OCI-LY1 (cell line): ENCODE results near the gene EID2.

ENCODE experiments used
- H2AFZ ChIP-seq: fragments of 200-600 bp; sonication (generic), shearing (Covaris generic); 2 replicates; pipeline ENCODE4 v1.6.0; 2014; ENCODE audit warnings: antibody characterized with exemption, mild to moderate bottlenecking, low read length
- H3F3A ChIP-seq: fragments of 200-600 bp; sonication (generic), shearing (Covaris generic); 2 replicates; pipeline ENCODE4 v1.6.0; 2014; ENCODE audit warnings: mild to moderate bottlenecking, antibody characterized with exemption, low read length, moderate library complexity; ENCODE audit not compliant: insufficient read depth
- H3K27ac ChIP-seq: fragments of 200-600 bp; sonication (generic); 2 replicates; pipeline ENCODE4 v1.5.1; 2014; ENCODE audit warnings: low read length, mixed run types, mild to moderate bottlenecking, low read depth; ENCODE audit not compliant: poor library complexity, severe bottlenecking
- H3K27me3 ChIP-seq: fragments of 200-600 bp; sonication (generic); 2 replicates; pipeline ENCODE4 v1.6.0; 2014; ENCODE audit warnings: antibody characterized with exemption, mild to moderate bottlenecking, low read length, moderate library complexity; ENCODE audit not compliant: insufficient read depth
- H3K36me3 ChIP-seq: fragments of 200-600 bp; sonication (generic); 2 replicates; pipeline ENCODE4 v1.6.1; 2014; ENCODE audit warnings: mild to moderate bottlenecking, antibody characterized with exemption, low read length, moderate library complexity, mixed read lengths; ENCODE audit not compliant: insufficient read depth
- H3K4me1 ChIP-seq: fragments of 200-600 bp; sonication (generic); 2 replicates; pipeline ENCODE4 v1.5.1; 2014; ENCODE audit warnings: mild to moderate bottlenecking, low read length, moderate library complexity; ENCODE audit not compliant: insufficient read depth, severe bottlenecking
- H3K4me2 ChIP-seq: fragments of 200-600 bp; sonication (generic), shearing (Covaris generic); 2 replicates; pipeline ENCODE4 v1.6.1; 2014; ENCODE audit warnings: low read length
- H3K4me3 ChIP-seq: fragments of 200-600 bp; sonication (generic); 2 replicates; pipeline ENCODE4 v1.5.1; 2014; ENCODE audit warnings: low read length, low read depth, mild to moderate bottlenecking, mixed read lengths; ENCODE audit not compliant: poor library complexity, severe bottlenecking
- H3K79me2 ChIP-seq: fragments of 200-600 bp; shearing (Covaris generic); 2 replicates; pipeline ENCODE4 v1.6.1; 2016; ENCODE audit warnings: mixed run types, low read length, mixed read lengths; ENCODE audit not compliant: insufficient read depth
- H3K9ac ChIP-seq: fragments of 200-600 bp; sonication (generic), shearing (Covaris generic); 2 replicates; pipeline ENCODE4 v1.6.1; 2014; ENCODE audit warnings: mild to moderate bottlenecking, low read length, mixed read lengths
- H3K9me2 ChIP-seq: fragments of 200-600 bp; sonication (generic), shearing (Covaris generic); 2 replicates; pipeline ENCODE4 v1.6.1; 2014; ENCODE audit warnings: low read depth, mild to moderate bottlenecking, low read length, mixed read lengths
- H3K9me3 ChIP-seq: fragments of 200-600 bp; shearing (Covaris generic); 2 replicates; pipeline ENCODE4 v1.6.1; 2014; ENCODE audit warnings: low read length, mixed read lengths
- H4K20me1 ChIP-seq: fragments of 200-600 bp; sonication (generic), shearing (Covaris generic); 2 replicates; pipeline ENCODE4 v1.6.0; 2016; ENCODE audit warnings: mild to moderate bottlenecking, low read length; ENCODE audit not compliant: insufficient read depth
- EZH2 ChIP-seq: fragments of 200-600 bp; sonication (generic), shearing (Covaris generic); IDR thresholded peaks from 2 replicates; pipeline ENCODE4 v1.8.0; 2017; ENCODE audit warnings: borderline replicate concordance, mixed run types, mild to moderate bottlenecking, antibody characterized with exemption, low read length, moderate library complexity, mixed read lengths
- TF ChIP-seq, protein P1 (sequence below): fragments of 200-600 bp; sonication (generic), shearing (Covaris generic); IDR thresholded peaks from 2 replicates; pipeline ENCODE4 v1.5.1; 2017; ENCODE audit warnings: mild to moderate bottlenecking, antibody characterized with exemption, low read length, moderate library complexity, mixed read lengths

Gene EID2, protein sequence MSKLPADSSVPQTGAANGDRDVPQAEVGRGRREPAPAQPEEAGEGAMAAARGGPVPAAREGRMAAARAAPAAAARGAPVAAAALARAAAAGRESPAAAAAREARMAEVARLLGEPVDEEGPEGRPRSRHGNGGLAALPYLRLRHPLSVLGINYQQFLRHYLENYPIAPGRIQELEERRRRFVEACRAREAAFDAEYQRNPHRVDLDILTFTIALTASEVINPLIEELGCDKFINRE

DNA sequence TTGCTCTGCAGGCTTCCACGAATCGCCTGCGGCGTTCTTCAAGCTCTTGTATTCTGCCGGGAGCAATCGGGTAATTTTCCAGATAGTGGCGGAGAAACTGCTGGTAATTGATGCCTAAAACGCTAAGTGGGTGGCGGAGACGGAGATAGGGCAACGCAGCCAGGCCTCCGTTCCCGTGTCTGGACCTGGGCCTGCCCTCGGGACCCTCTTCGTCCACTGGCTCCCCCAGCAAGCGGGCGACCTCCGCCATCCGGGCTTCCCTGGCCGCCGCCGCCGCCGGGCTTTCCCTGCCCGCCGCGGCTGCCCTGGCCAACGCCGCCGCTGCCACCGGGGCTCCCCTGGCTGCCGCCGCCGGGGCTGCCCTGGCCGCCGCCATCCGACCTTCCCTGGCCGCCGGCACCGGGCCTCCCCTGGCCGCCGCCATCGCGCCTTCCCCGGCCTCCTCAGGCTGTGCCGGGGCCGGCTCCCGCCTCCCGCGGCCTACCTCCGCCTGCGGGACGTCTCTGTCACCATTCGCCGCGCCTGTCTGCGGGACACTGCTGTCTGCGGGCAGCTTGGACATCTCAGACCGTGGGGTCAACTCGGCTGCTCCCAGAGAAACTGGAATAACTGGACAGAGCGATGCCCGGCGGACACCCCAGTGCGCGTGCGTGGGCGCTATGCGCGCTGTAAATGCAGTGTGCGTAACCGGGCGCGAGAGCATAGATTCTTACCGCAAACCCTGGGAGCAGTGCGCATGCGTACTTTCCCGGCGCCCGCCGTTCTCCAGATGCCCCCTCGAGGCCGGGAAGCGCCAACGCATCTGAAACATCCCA lies at the start of gene EID2:
Gene EID2 (minus strand): TSS at position 644 of the 815 bp plus-strand sequence. CDS start 82 bp downstream, at position 562.
- peak within 1 kb of the TSS; percentile 99 for H3K4me2 ChIP-seq
- H3K4me1 ChIP-seq: peaks cover 22% of the 10 kb centered on the region
- peak within 1 kb of the TSS; percentile 86 for H3K9ac ChIP-seq
- H3K27me3 ChIP-seq: no peaks in the 10 kb centered on the region
- no peaks in the 10 kb centered on the region for H3K9me2 ChIP-seq
- TF ChIP-seq, protein P1, sequence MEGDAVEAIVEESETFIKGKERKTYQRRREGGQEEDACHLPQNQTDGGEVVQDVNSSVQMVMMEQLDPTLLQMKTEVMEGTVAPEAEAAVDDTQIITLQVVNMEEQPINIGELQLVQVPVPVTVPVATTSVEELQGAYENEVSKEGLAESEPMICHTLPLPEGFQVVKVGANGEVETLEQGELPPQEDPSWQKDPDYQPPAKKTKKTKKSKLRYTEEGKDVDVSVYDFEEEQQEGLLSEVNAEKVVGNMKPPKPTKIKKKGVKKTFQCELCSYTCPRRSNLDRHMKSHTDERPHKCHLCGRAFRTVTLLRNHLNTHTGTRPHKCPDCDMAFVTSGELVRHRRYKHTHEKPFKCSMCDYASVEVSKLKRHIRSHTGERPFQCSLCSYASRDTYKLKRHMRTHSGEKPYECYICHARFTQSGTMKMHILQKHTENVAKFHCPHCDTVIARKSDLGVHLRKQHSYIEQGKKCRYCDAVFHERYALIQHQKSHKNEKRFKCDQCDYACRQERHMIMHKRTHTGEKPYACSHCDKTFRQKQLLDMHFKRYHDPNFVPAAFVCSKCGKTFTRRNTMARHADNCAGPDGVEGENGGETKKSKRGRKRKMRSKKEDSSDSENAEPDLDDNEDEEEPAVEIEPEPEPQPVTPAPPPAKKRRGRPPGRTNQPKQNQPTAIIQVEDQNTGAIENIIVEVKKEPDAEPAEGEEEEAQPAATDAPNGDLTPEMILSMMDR: peak; percentile 72
- TF ChIP-seq EZH2: no peak
- H3K79me2 ChIP-seq: 0 out of 2 replicates have a peak, but pooled peaks cover 7% of the 10 kb centered on the region
- H3K36me3 ChIP-seq: peaks cover 5% of the 10 kb centered on the region
- no peaks in the 10 kb centered on the region for H4K20me1 ChIP-seq
- H3K27ac ChIP-seq: no peak within 1 kb of the TSS
- H3F3A ChIP-seq: no peaks in the 10 kb centered on the region
- no peaks in the 10 kb centered on the region for H3K9me3 ChIP-seq
- H2AFZ ChIP-seq: peak within 1 kb of the TSS; percentile 65; the same call in 1 of the 2 replicates
- peak within 1 kb of the TSS; percentile 92 for H3K4me3 ChIP-seq

DNA sequence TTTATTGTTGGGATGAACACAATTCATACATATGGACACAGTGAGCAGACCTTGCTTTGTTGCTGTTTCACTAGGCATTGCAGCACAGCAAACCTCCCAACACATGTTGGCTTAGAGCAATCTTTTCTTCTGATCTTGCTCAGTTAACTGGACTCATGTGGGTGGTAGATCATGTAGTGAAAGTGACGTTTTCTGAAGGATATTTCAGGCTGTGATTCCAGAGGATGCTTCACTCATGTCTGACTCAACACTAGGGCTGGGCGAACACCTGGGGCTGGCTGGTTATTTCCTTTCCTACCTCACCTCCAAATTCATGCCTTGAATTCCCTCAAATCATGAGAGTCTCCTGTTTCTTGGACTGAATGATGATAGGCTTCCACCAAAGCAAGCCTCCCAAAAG lies 48.1 kb upstream of the EID2 start:
- Histone ChIP-seq H3K4me1 (no peaks in the 10 kb centered on the region), H3K36me3 (no peaks in the 10 kb centered on the region), H3K9me2 (no peaks in the 10 kb centered on the region), H2AFZ (no peak overlapping the region), H3K27me3 (no peaks in the 10 kb centered on the region), H3K4me3 (no peak overlapping the region), H3K27ac (no peak overlapping the region), H3K79me2 (no peaks in the 10 kb centered on the region), H3K4me2 (no peak overlapping the region), H3F3A (no peaks in the 10 kb centered on the region), H3K9me3 (no peaks in the 10 kb centered on the region), H3K9ac (no peak overlapping the region), H4K20me1 (no peaks in the 10 kb centered on the region)
- TF ChIP-seq, protein P1: no peak
- no peak for TF ChIP-seq EZH2

DNA sequence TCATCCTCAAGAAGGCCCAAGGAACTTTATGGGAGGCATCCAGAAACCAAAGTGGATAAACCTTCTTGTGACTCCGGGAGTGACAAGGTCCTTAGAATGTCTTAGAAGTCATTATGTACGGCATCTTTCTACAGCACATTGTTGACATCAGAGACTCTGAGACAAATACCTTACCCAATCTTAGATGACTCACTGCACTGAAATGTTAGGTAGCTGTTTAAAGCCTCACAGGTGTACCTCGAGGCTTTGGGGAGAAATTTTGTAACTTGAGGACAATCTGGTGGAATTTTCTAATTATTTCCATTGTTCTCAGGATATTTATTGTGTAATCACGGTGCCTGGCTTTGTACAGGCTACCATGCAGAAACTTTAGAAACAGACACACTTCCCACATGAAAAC lies 47.5 kb upstream of the EID2 start:
- TF ChIP-seq, protein P1: no peak
- no peak for TF ChIP-seq EZH2
- no peaks in the 10 kb centered on the region for H3K27me3 ChIP-seq
- no peak overlapping the region for H3K27ac ChIP-seq
- no peak overlapping the region for H3K9ac ChIP-seq
- no peaks in the 10 kb centered on the region for H3K36me3 ChIP-seq
- H3K79me2 ChIP-seq: no peaks in the 10 kb centered on the region
- no peaks in the 10 kb centered on the region for H3F3A ChIP-seq
- H3K4me1 ChIP-seq: no peaks in the 10 kb centered on the region
- H3K4me3 ChIP-seq: no peak overlapping the region
- H3K4me2 ChIP-seq: no peak overlapping the region
- H3K9me3 ChIP-seq: no peaks in the 10 kb centered on the region
- no peaks in the 10 kb centered on the region for H4K20me1 ChIP-seq
- H3K9me2 ChIP-seq: no peaks in the 10 kb centered on the region
- no peak overlapping the region for H2AFZ ChIP-seq
